ENCODE measurements around the gene FZR1.
"Not testable (repeated sequence)": the region's sequence is repeated elsewhere in the genome, so short reads cannot be mapped to it uniquely, and the experiment has no call there.

FZR1 gene

DNA sequence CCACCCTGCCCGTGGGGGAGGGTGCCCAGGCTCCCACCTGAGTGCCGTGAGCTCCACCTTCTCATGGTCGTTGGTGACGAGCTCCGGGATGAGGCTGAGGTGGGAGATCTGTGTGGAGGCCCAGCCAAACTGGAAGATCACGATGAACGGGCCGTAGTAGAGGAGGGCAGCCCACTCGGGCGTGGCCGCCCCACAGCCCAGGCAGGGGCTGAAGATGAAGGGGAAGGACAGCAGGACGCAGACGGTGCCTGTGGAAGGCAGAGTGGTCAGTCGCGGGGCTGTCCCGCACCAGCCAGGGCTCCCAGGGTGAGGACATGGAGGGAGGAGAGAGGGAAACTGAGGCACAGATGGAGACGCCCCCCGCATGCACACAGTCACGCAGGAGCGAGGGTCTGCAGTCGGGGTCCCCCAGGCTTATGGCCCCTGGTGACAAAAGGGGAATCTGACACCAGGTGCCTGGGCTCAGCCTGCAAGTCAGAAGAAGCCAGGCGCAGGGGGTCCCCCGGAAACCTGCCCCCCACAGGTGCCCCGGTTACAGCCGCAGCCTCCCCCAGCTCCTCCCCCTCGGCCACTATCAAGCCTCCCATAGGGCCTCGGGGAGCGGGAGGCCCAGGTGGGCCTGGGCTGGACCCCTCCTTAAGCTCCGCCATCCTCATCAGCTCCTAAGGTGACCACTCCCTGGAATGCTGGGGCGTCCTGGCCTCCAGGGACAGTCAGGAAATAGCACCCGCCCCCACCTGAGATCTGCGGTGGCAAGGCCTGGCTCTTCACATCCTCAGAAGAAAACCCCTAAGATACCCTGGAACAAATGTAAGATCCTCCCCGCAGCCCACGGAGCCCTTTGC is 45.1 kb downstream of the FZR1 start:
- no peak for DNase-seq

DNA sequence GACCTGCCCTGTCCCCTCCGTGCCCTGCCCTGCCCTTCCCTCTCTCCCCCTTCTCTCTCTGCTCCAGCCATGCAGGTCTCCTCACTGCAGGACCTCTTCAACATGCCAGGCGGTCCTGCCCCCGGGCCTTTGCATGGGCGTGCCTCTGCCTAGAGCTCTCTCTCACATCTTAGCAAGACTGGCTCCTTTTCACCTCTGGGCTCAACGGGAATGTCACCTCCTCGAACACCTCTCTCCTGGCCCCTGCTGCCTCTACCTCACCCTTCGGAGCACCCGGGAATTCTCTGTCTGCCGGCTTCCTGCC is 45.6 kb downstream of the FZR1 start:
- no peak for DNase-seq

DNA sequence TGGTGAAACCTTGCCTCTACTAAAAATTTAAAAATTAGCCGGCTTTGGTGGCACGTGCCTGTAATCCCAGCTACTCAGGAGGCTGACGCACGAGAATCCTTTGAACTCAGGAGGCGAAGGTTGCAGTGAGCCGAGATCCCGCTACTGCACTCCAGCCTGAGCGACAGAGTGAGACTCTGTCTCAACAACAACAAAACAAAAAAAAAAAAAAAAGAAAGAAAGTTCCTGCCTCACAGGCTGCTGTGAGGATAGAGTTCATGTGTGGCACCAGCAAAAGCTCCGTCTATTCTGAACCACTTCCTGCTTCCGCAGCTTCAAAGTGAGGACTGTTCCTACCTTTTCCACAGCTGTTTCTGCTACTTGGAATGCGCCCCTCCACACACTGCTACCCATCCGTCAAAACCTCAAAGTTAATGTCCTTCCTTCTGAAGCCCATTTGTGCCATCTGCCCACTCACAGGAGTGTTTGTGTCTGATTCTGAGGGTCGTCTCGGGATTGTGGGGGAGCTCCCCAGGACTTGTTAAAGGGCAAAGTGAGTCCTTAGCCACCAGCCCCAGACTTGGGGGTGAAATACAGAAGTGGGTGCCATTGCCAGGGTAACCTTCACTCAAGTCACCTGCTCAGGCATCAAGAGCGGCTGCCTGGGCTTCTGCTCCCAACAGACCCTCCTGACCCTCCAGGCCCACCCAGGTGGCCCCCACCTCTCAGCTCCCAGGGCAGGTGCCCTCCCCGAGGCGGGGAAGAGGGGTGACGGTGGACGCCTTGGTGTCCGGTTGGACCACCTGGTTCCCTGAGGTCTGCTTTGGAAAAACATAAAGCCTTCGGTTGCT is 48.4 kb downstream of the FZR1 start:
- DNase-seq: no peak

DNA sequence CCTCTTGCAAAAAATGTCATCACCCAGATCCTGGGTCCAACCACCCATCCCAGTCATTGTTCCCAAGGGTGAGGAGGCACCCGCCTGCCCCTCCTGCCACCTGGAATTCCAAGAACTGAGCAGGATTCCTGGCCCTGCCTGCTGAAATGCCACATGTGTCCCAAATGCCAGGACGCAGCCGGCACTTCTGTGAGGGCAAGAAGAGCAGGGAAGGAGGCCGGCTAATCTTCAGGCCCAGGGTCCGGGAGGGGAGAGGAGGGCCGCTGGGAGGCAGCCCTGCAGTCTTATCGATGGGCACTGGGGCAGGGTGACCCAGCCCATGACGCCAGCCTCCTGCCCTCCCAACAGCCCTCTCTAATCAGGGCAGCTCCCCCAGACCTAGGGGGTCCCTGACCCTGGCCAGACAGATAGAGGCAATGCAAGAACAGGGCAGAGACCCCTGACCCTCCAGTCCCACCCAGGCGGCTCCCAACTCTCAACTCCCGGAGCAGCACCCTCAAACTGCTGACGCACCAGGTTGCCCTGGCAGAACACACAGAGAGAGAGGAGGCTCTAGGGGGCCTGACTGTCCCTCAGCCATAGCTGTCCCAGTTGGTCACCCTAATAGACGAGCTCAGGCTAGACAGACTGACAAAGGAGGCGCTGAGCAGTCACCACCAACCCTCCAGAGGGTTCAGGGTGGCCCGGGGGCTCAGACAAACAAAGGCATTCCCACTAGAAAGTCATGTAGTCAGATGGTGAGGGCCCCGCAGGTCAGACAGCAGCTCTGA is 49.7 kb downstream of the FZR1 start:
- no peak for DNase-seq

DNA sequence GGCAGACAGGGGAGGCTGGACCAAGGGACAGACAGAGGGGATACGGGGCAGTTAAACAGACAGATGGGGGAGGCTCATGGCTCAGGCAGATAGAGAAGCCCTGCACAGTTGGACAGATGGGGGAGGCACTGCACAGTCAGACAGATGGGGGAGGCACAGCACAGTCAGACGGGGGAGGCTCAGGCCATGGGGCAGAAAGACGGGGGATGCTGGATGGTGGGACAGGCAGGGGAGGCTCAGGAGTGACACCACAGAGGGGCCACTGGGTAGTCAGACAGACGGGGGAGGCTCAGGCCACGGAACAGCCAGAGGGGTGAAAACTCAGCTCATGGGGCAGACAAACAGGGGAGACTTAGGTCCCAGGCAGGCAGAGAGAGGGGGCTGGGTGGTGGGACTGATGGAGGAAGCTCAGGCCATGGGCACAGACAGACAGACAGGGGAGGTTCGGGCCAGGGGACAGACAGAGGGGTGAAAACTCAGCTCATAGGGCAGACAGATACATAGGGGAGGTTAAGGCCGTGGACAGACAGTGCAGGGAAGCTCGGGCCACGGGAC is 50.4 kb downstream of the FZR1 start:
- no peak for DNase-seq

DNA sequence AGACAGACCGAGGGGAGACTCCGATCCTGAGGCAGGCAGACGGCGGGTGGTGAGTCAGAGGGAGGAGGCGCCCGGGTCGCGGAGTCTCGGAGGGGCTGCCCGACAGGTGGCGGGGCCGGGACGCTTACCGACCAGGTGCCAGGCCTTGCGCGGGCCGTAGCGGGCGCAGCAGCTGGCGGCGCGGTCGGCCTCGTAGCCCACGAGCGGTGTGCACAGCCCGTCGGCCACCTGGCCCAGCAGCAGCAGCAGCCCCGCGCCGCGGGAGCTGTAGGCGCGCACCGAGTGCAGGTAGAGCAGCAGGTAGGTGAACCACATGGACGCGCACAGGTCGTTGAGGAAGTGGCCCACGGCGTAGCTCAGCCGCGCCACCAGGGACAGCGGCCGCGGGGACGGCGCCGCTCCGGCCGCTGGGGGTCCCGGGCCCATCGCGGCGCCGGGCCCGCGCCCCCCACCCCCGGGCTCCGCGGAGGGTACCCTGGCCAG is 50.9 kb downstream of the FZR1 start:
- DNase-seq: peak; percentile 27

DNA sequence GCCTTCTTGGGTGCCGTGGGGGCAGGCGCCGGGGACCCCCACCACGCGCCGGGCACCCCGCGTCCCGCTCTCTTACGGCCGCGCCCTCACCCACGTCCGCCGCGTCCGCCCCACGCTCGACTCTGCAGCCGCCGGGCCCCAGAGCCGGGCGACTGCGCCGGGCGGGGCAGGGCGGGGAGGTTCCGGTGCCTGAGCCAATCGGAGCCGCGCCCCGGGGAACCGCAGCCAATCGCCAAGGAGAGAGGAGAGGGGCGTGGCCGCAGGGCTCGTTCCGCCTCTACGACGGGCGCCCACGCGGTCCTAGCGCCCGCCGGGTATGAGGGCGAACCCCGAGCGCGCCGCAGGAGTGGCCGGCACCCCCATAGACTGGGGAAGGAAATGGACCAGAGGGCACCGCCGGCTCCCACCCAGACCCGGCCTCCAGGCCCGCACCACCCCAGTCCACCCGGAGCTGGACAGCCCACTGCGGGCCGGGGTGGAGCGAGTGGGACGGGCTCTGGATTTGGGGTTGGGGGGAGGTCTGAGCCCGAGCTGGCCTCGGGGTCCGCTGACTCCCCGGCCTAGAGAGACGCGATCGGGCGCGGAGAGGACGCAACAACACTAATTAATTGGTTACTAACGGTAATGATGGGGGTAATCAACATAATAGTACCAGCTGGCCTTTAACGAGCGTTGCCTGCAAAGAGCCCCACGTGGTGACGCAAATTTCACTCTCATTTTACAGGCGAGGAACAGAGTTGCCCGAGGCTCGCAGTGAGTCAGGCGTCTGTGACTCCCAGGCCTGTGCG is 51.5 kb downstream of the FZR1 start, which contains the start of gene MFSD12:
Gene MFSD12 (minus strand): TSS at position 126 of the 788 bp plus-strand sequence. CDS start 183 bp downstream, outside the sequence.
- peak; percentile 88 for DNase-seq

DNA sequence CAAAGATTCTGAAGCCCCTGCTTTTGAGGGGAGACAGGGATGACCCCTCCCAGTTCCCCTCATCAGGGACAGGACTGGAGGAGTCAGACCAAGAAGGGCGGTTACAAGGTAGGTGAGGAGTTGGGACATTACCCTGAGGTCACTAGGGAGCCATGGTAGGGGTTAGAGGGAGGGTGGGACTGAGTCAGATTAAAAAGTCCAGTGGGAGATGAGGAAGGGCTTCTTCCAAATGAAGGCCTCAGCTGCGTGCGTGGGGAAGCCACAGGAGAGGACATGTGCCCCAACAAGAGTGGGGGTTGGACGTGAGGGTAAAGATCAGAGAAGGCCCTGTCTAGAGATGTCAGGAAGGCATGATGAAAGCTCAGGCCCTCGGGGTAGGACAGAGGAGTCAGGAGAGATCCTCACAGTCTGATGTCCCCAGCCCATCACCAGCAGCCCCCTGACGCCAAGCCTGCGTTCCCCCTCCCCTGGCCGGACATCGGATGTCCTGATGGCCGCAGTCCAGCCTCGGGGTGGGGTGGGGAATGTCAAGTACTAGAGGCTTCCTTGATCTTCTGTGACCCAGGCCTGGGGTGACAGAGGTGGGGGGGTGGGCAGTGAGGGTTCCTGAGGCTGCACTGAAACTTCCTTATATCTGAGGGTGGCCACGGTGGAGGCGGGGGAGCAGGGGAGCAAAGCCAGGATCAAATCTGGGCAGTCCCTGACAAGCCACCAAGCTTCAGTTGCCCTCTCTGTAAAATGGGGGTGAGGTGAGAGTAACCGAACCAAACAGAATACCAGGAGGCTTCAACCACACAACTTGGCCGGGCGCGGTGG is 57.8 kb downstream of the FZR1 start:
- DNase-seq: no peak

DNA sequence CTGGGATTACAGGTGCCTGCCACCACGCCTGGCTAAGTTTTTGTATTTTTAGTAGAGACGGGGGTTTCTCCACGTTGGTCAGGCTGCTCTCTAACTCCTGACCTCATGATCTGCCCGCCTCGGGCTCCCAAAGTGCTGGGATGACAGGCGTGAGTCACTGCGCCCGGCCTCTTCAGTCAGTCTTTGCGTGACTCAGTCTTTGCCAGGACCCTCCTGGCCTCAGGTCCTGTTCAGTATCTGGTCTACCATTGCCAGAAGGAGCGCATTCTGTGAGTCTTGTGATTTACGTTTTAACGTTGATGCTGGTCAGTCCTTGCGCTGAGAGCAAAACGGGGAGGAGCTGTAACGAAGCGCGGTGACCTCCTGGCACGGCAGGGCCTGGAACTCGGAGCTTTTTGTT is 59.0 kb downstream of the FZR1 start:
- DNase-seq: no peak

DNA sequence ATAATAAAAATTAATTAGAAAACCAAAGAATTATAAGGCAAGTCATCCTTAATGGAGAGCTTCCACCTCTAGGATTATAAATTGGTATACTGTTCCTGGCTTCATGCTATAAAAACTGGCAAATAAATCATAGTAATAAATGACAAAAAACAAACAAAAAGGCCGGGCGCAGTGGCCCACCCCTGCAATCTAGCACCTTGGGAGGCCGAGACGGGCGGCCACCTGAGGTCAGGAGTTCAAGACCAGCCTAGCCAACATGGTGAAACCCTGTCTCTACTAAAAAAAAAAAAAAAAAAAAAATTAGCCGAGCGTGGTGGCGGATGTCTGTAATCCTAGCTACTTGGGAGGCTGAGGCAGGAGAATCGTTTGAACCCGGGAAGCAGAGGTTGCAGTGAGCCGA is 63.9 kb downstream of the FZR1 start:
- not testable (repeated sequence) for DNase-seq

DNA sequence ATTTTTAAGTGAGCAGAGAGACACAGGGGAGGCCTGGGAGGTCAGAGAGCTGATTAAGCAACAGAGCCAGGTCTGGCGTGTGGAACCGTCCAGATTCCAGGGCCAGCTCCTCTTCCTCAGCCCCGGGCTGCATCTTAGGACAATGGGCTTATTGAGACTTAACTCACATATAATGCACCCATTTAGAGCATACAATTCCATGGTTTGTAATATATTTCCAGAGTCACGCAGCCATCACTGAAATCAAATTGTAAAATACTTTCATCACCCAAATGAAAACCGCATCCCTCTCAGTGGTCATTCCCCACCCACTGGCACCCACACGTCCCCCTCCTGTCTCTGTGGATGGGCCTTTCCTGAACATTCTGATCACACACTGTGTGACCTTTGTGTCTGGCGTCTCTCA is 64.5 kb downstream of the FZR1 start:
- no peak for DNase-seq

DNA sequence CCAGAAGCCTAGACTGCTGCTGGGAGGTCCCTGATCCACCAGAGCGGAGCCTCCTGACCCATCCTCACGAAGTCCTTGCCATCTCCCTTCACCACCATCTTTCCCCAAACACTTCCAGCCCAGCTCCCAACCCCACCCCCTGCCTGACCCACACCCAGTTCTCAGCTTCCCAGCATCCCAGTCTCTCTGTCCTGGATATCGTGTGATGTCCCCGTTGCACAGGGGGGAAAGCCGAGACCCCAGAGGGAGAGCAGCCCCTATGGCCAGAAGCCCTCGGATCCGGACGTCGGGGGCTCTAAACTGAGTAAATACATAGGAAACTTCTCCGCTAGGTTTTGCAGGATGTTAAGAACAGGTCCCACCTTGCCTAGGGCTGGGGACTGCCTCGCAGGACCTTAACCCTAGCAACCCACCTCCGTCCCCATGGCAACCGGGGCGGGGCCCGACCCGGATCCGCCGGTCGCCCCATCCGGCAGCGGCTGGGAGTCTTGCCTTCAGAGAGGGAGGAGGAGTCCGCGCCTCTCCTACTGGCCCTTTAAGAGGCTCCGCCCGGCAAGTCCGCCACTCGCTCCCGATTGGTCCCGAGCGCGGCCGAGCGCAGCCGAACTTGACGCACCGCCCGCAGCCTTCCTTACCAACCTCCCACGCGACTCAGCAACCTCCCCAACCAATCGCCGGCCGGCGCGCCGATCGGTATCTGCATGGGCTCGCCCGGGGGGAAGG is 66.2 kb downstream of the FZR1 start:
- peak; percentile 99 for DNase-seq

DNA sequence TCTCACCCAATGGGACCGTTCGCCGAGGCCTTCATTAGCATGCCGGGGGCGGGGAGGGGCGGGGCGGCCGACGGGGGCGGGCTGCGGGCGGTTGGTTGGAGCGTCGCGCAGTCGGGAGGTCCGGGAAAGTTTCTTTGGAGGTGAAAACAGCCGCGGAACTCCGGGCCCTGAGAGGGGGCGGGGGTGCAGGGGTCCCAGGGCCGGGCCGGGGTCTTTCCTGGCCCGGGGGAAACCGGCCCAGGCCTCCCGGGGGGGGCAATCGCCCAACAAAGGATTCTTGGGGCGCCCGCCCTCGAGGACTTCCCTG is 66.7 kb downstream of the FZR1 start, which contains the start of gene HMG20B:
Gene HMG20B (plus strand): TSS at position 90 of the 307 bp plus-strand sequence. CDS start 366 bp downstream, outside the sequence.
- no peak for DNase-seq

DNA sequence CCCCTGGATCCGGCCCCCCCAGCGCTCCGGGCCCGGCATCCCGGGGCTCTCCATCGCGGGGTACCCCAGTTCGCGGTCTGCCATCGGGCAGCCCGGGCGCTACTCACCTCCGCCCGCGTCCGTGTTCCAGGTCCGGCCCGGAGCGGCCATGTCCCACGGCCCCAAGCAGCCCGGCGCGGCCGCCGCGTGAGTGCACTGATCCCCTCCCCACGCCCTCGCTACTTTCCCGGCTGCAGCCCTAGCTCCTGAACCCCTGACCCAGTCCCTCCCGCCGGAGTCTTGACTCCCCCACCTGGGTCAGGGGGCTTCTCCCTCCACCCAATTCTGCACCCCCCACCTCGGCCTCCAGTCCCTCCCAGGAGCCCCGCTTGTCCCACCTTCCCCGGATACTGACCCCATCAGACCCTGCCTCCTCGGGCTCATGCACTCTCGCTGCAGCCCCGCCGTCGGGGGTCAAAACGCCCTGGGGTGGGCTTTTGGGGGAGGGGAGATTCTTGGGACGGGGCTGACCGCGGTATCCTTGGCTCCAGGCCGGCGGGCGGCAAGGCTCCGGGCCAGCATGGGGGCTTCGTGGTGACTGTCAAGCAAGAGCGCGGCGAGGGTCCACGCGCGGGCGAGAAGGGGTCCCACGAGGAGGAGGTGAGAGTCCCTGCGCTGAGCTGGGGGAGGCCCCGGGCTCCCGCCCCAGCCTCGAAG is 67.2 kb downstream of the FZR1 start:
- no peak for DNase-seq

DNA sequence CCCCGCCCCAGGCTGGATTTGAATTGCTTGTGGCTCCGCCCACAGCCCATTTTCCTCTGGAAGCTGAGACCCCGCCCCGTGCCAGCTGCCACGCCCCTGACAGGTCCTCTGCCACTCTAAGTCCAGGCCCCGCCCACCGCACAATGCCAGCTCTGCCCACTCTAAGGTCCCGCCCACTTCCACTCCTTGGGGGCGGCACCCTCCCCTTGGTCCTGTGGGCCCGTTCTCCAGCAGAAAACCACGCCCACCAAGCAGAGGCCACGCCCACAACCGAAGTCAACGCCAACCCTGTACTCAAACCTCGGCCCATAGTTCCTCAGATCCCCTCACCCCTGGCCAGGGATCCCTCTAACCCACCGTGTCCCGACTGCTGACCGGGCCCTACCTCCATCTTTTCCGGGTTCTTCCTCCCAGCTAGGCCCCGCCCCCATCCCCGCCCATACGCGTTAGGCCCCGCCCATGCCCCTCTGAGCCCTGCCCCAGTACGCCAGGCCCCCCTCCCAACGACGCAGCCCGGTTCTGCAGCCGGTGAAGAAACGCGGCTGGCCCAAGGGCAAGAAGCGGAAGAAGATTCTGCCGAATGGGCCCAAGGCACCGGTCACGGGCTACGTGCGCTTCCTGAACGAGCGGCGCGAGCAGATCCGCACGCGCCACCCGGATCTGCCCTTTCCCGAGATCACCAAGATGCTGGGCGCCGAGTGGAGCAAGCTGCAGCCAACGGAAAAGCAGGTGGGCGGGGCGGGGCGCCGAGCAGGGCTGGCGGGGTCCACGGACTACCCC is 67.9 kb downstream of the FZR1 start:
- DNase-seq: peak; percentile 97

DNA sequence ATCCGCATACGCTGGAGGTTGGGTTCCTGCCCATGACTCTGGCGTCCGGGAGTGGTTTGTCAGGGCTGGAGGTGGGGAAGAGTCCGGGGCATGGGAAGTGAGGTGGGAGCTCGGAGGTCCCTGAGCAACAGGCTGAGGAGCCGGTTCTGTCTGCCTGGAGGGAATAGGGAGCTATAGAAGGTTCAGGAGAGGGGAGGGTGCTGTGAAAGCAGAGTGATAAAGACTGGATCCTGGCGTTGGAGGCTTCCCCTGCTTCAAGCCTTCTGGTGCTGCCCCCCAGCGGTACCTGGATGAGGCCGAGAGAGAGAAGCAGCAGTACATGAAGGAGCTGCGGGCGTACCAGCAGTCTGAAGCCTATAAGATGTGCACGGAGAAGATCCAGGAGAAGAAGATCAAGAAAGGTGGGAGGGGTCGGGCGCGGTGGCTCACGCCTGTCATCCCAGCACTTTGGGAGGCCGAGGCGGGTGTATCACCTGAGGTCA is 69.2 kb downstream of the FZR1 start:
- DNase-seq: no peak

DNA sequence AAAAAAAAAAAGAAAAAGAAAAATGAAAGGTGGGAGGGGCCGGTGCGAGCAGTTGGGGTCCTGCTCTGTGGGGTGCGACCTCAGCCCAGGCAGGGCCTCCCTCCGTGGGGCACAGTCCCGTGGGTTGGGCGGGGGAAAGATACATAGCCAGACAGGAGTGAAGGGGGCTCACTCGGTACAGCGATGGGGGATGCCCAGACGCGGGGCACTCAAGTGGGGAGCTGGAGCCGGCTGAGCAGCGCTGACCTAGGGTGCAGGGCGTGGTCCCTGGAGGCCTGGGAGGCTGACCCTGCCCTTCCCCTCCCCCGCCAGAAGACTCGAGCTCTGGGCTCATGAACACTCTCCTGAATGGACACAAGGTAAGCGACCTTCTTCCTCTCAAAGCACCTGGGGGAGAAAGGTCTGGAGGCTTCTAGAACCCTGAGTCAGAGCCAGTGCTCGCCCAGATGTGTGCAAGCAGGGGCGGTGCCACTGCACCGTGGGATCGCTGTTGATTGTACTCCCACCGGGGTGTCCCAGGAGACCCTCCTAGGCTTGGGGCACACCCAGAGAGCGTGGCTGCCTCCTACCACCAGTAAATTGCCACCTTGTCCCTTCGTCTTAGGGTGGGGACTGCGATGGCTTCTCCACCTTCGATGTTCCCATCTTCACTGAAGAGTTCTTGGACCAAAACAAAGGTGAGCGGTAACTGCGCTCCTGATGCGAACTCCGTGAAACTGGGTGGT is 70.0 kb downstream of the FZR1 start:
- no peak for DNase-seq

Measured in NCI-H2029 (cell line).